ENCODE results near the gene KCNQ1OT1. TPM values are rescaled to one million over a fixed set of nuclear protein-coding genes. Genes with fewer than 3 reads are reported as not detected.
"Not testable (repeated sequence)": the region's sequence is repeated elsewhere in the genome, so short reads cannot be mapped to it uniquely, and the experiment has no call there.

Gene KCNQ1OT1
- total RNA-seq, 1 donor from 2014 or later = 0.68 TPM

GRCh38 chr11:2649400-2649799 lies 50.4 kb downstream of the KCNQ1OT1 start:
- Mint-ChIP-seq H3K4me3 (ENCODE audit: low read depth) (no peak overlapping the region), H3K36me3 (ENCODE audit: low read depth) (peaks cover 4% of the 10 kb centered on the region), H3K27me3 (ENCODE audit: low read depth) (no peaks in the 10 kb centered on the region), H3K9me3 (peaks cover 52% of the 10 kb centered on the region), H3K4me1 (ENCODE audit: low read depth) (no peaks in the 10 kb centered on the region), H3K27ac (no peak overlapping the region)
- no peak for DNase-seq (ENCODE audit: low spot score)
- intact Hi-C loops (cut with micrococcal nuclease) = no loop called here

- intact Hi-C loops (cut with micrococcal nuclease) = no loop called here
- Mint-ChIP-seq H3K36me3 (ENCODE audit: low read depth) (peaks cover 7% of the 10 kb centered on the region), H3K4me1 (ENCODE audit: low read depth) (no peaks in the 10 kb centered on the region), H3K9me3 (peaks cover 66% of the 10 kb centered on the region), H3K27ac (no peak overlapping the region), H3K27me3 (ENCODE audit: low read depth) (no peaks in the 10 kb centered on the region), H3K4me3 (ENCODE audit: low read depth) (no peak overlapping the region)
- no peak for DNase-seq (ENCODE audit: low spot score)
Measured at GRCh38 chr11:2647953-2648352, 51.8 kb downstream of the KCNQ1OT1 start.

- no peak overlapping the region for H3K27ac Mint-ChIP-seq
- H3K4me1 Mint-ChIP-seq (ENCODE audit: low read depth) = no peaks in the 10 kb centered on the region
- intact Hi-C loops (cut with micrococcal nuclease) = no loop called here
- no peak for DNase-seq (ENCODE audit: low spot score)
- H3K4me3 Mint-ChIP-seq (ENCODE audit: low read depth) = no peak overlapping the region
- H3K36me3 Mint-ChIP-seq (ENCODE audit: low read depth) = peaks cover 7% of the 10 kb centered on the region
- H3K9me3 Mint-ChIP-seq = peaks cover 60% of the 10 kb centered on the region
- H3K27me3 Mint-ChIP-seq (ENCODE audit: low read depth) = no peaks in the 10 kb centered on the region
Measured at GRCh38 chr11:2647167-2647566, 52.6 kb downstream of the KCNQ1OT1 start.

GRCh38 chr11:2645779-2646118 lies 54.0 kb downstream of the KCNQ1OT1 start:
- Mint-ChIP-seq H3K4me3 (ENCODE audit: low read depth) (no peak overlapping the region), H3K9me3 (peaks cover 69% of the 10 kb centered on the region), H3K4me1 (ENCODE audit: low read depth) (no peaks in the 10 kb centered on the region), H3K36me3 (ENCODE audit: low read depth) (peaks cover 7% of the 10 kb centered on the region), H3K27ac (no peak overlapping the region), H3K27me3 (ENCODE audit: low read depth) (no peaks in the 10 kb centered on the region)
- intact Hi-C loops (cut with micrococcal nuclease) = no loop called here
- no peak for DNase-seq (ENCODE audit: low spot score)

GRCh38 chr11:2644844-2645778 lies 54.7 kb downstream of the KCNQ1OT1 start:
- peaks cover 4% of the 10 kb centered on the region for H3K36me3 Mint-ChIP-seq (ENCODE audit: low read depth)
- no peak for DNase-seq (ENCODE audit: low spot score)
- no peak overlapping the region for H3K4me3 Mint-ChIP-seq (ENCODE audit: low read depth)
- H3K27ac Mint-ChIP-seq = no peak overlapping the region
- intact Hi-C loops (cut with micrococcal nuclease) = no loop called here
- peaks cover 69% of the 10 kb centered on the region for H3K9me3 Mint-ChIP-seq
- H3K27me3 Mint-ChIP-seq (ENCODE audit: low read depth) = no peaks in the 10 kb centered on the region
- no peaks in the 10 kb centered on the region for H3K4me1 Mint-ChIP-seq (ENCODE audit: low read depth)

GRCh38 chr11:2643746-2644145 lies 56.0 kb downstream of the KCNQ1OT1 start:
- DNase-seq (ENCODE audit: low spot score) = no peak
- peaks cover 3% of the 10 kb centered on the region for H3K36me3 Mint-ChIP-seq (ENCODE audit: low read depth)
- intact Hi-C loops (cut with micrococcal nuclease) = no loop called here
- H3K4me1 Mint-ChIP-seq (ENCODE audit: low read depth) = no peaks in the 10 kb centered on the region
- H3K9me3 Mint-ChIP-seq = peaks cover 60% of the 10 kb centered on the region
- no peak overlapping the region for H3K27ac Mint-ChIP-seq
- H3K27me3 Mint-ChIP-seq (ENCODE audit: low read depth) = no peaks in the 10 kb centered on the region
- H3K4me3 Mint-ChIP-seq (ENCODE audit: low read depth) = no peak overlapping the region

GRCh38 chr11:2641623-2642022 lies 58.2 kb downstream of the KCNQ1OT1 start:
- no peak for DNase-seq (ENCODE audit: low spot score)
- no peaks in the 10 kb centered on the region for H3K27me3 Mint-ChIP-seq (ENCODE audit: low read depth)
- peaks cover 61% of the 10 kb centered on the region for H3K9me3 Mint-ChIP-seq
- no peak overlapping the region for H3K4me3 Mint-ChIP-seq (ENCODE audit: low read depth)
- intact Hi-C loops (cut with micrococcal nuclease) = no loop called here
- H3K4me1 Mint-ChIP-seq (ENCODE audit: low read depth) = no peaks in the 10 kb centered on the region
- peaks cover 3% of the 10 kb centered on the region for H3K36me3 Mint-ChIP-seq (ENCODE audit: low read depth)
- H3K27ac Mint-ChIP-seq = no peak overlapping the region

- intact Hi-C loops (cut with micrococcal nuclease) = not testable (repeated sequence)
Measured at GRCh38 chr11:2639763-2640162, 60.0 kb downstream of the KCNQ1OT1 start.

GRCh38 chr11:2631161-2631560 lies 68.6 kb downstream of the KCNQ1OT1 start:
- Mint-ChIP-seq H3K4me3 (ENCODE audit: low read depth) (no peak overlapping the region), H3K9me3 (peaks cover 54% of the 10 kb centered on the region), H3K4me1 (ENCODE audit: low read depth) (no peaks in the 10 kb centered on the region), H3K36me3 (ENCODE audit: low read depth) (peaks cover 10% of the 10 kb centered on the region), H3K27ac (no peak overlapping the region), H3K27me3 (ENCODE audit: low read depth) (no peaks in the 10 kb centered on the region)
- DNase-seq (ENCODE audit: low spot score) = no peak
- intact Hi-C loops (cut with micrococcal nuclease) = no loop called here

More at GRCh38 chr11:2639763-2640162, 60.0 kb downstream of the KCNQ1OT1 start:
- not testable (repeated sequence) for H3K4me1 Mint-ChIP-seq (ENCODE audit: low read depth); H3K27me3 Mint-ChIP-seq (ENCODE audit: low read depth); H3K4me3 Mint-ChIP-seq (ENCODE audit: low read depth); DNase-seq (ENCODE audit: low spot score); H3K27ac Mint-ChIP-seq; H3K36me3 Mint-ChIP-seq (ENCODE audit: low read depth)
- H3K9me3 Mint-ChIP-seq = peaks cover 65% of the 10 kb centered on the region

- Mint-ChIP-seq H3K27me3 (ENCODE audit: low read depth) (no peaks in the 10 kb centered on the region), H3K36me3 (ENCODE audit: low read depth) (peaks cover 10% of the 10 kb centered on the region)
- intact Hi-C loops (cut with micrococcal nuclease) = no loop called here
Measured at GRCh38 chr11:2630679-2631078, 69.1 kb downstream of the KCNQ1OT1 start.

GRCh38 chr11:2625183-2625582 lies 74.6 kb downstream of the KCNQ1OT1 start:
- DNase-seq (ENCODE audit: low spot score) = no peak
- no peaks in the 10 kb centered on the region for H3K4me1 Mint-ChIP-seq (ENCODE audit: low read depth)
- no peak overlapping the region for H3K4me3 Mint-ChIP-seq (ENCODE audit: low read depth)
- no peaks in the 10 kb centered on the region for H3K27me3 Mint-ChIP-seq (ENCODE audit: low read depth)
- no peak overlapping the region for H3K27ac Mint-ChIP-seq
- intact Hi-C loops (cut with micrococcal nuclease) = no loop called here
- peaks cover 13% of the 10 kb centered on the region for H3K9me3 Mint-ChIP-seq
- no peaks in the 10 kb centered on the region for H3K36me3 Mint-ChIP-seq (ENCODE audit: low read depth)

More at GRCh38 chr11:2630679-2631078, 69.1 kb downstream of the KCNQ1OT1 start:
- H3K4me3 Mint-ChIP-seq (ENCODE audit: low read depth) = no peak overlapping the region
- no peak for DNase-seq (ENCODE audit: low spot score)
- no peaks in the 10 kb centered on the region for H3K4me1 Mint-ChIP-seq (ENCODE audit: low read depth)
- peaks cover 49% of the 10 kb centered on the region for H3K9me3 Mint-ChIP-seq
- H3K27ac Mint-ChIP-seq = no peak overlapping the region

- no peaks in the 10 kb centered on the region for H3K27me3 Mint-ChIP-seq (ENCODE audit: low read depth)
- no peak overlapping the region for H3K4me3 Mint-ChIP-seq (ENCODE audit: low read depth)
- intact Hi-C loops (cut with micrococcal nuclease) = no loop called here
- H3K36me3 Mint-ChIP-seq (ENCODE audit: low read depth) = no peaks in the 10 kb centered on the region
- H3K9me3 Mint-ChIP-seq = no peaks in the 10 kb centered on the region
- no peak for DNase-seq (ENCODE audit: low spot score)
- no peak overlapping the region for H3K27ac Mint-ChIP-seq
- H3K4me1 Mint-ChIP-seq (ENCODE audit: low read depth) = no peaks in the 10 kb centered on the region
Measured at GRCh38 chr11:2621894-2622293, 77.9 kb downstream of the KCNQ1OT1 start.

- no peak for DNase-seq (ENCODE audit: low spot score)
- Mint-ChIP-seq H3K4me1 (ENCODE audit: low read depth) (no peaks in the 10 kb centered on the region), H3K9me3 (peaks cover 6% of the 10 kb centered on the region), H3K36me3 (ENCODE audit: low read depth) (no peaks in the 10 kb centered on the region), H3K27ac (no peak overlapping the region), H3K27me3 (ENCODE audit: low read depth) (peaks cover 4% of the 10 kb centered on the region), H3K4me3 (ENCODE audit: low read depth) (no peak overlapping the region)
- intact Hi-C loops (cut with micrococcal nuclease) = no loop called here
Measured at GRCh38 chr11:2612884-2613571, 86.8 kb downstream of the KCNQ1OT1 start.

Measured in activated T-helper 2 cell treated with anti-CD3 and anti-CD28 coated beads, Interferon-gamma antibody, Interleukin-2, Interleukin-4, amounts not matched to agents 10 μg/mL and 5 μg/mL and 100 μg/mL, durations not matched to agents 14 hours and 24 hours and 36 hours (primary cell).